Left lung (tissue), 10 donors: ENCODE data around the gene SIL1. TPM values are rescaled to one million over a fixed set of nuclear protein-coding genes. Genes with fewer than 3 reads are reported as not detected.

Source experiments
- ATAC-seq: fragments of 200-7000 bp; cut with Tn5 transposase; one replicate; pipeline ENCODE4 v1.9.1; 2020; ENCODE audit warnings: moderate library complexity
- DNase-seq, 4 donors: peaks; one replicate each; pipeline ENCODE4 v3.0.0-alpha.2; 2013 to 2020
- H3K27ac ChIP-seq, 2 donors: fragments of 200-600 bp; sonication (generic) in 1 of 2; one replicate each; pipeline versions ENCODE4 v1.5.0 to v1.8.0; 2020 to 2021
- H3K27me3 ChIP-seq, 2 donors: fragments of 200-600 bp; sonication (generic) in 1 of 2; one replicate each; pipeline versions ENCODE4 v1.5.0 to v1.8.0; 2020 to 2021
- H3K36me3 ChIP-seq, 2 donors: fragments of 200-600 bp; sonication (generic) in 1 of 2; one replicate each; pipeline versions ENCODE4 v1.5.0 to v1.8.0; 2020 to 2021
- H3K4me1 ChIP-seq, 2 donors: fragments of 200-600 bp; one replicate each; pipeline ENCODE4 v1.8.0; 2021
- H3K4me3 ChIP-seq, 2 donors: fragments of 200-600 bp; sonication (generic) in 1 of 2; one replicate each; pipeline versions ENCODE4 v1.5.0 to v1.8.0; 2020 to 2021; ENCODE audit warnings: mild to moderate bottlenecking in 1 of 2
- H3K9me3 ChIP-seq, 2 donors: fragments of 200-600 bp; sonication (generic) in 1 of 2; one replicate each; pipeline versions ENCODE4 v1.5.0 to v1.8.0; 2020 to 2021
- intact Hi-C, 2 donors: fragments of 100-400 bp; cut with DNase I; formaldehyde crosslinking; loops; one replicate each; pipeline versions ENCODE4 v1.11.2 to v1.14.2; 2022
- polyA plus RNA-seq, 6 donors: library from polyadenylated mRNA; unstranded; fragments of 120-200 nt; gene quantifications; one replicate each; pipeline ENCODE4 v1.2.1, GENCODE V29; 2013; ENCODE audit not compliant: insufficient read length in 6 of 6
- total RNA-seq, 2 donors: library from RNA; stranded (reverse); fragmentation: NEBNext Ultra II Directional; extraction: Animal tissue kit (Norgen Biotek cat#: 25700); gene quantifications; one replicate each; pipeline ENCODE4 v1.2.1, GENCODE V29; 2021
- TF ChIP-seq, protein P1 (sequence below), 2 donors: fragments of 200-600 bp; sonication (generic) in 1 of 2; IDR thresholded peaks; one replicate each; pipeline versions ENCODE4 v1.5.0 to v1.8.0; 2021; ENCODE audit warnings: antibody characterized with exemption in 2 of 2
- donor health status: DM: no; HTN: yes; CAD: no.
- donor health status: DM: no; HTN: no; CAD: no.

The SIL1 gene
- total and polyA plus RNA-seq, 8 donors, result 28.8 to 71.7 (median 37.3) TPM

DNA sequence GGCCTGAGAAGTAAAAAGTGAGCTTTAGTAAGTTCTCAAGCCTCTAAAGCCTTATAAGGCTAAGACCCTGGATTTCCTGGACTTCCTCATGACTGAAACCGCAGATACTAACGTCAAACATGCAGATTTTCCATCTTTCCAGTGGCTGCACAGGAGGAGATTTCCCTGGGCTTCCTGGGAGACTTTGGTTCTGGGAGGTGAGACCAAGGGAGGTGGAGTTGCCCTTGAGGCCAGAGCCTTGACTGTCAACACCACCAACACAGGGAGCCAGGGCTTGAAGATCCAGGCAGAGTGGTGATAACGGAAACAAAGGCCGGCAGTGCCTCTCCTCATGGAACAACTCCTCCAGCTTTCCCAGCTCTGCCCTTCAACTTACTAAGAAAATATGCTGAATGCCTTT is 178.3 kb downstream of the SIL1 start:
- Histone ChIP-seq H3K27me3 (no peaks in the 10 kb centered on the region), H3K36me3 (peaks cover 0 to 64% of the 10 kb centered on the region in 2 donors), H3K4me1 (no peaks in the 10 kb centered on the region), H3K4me3 (no peak overlapping the region), H3K9me3 (no peaks in the 10 kb centered on the region), H3K27ac (no peak overlapping the region)
- DNase-seq (no peak), ATAC-seq (no peak)
- TF ChIP-seq, protein P1, sequence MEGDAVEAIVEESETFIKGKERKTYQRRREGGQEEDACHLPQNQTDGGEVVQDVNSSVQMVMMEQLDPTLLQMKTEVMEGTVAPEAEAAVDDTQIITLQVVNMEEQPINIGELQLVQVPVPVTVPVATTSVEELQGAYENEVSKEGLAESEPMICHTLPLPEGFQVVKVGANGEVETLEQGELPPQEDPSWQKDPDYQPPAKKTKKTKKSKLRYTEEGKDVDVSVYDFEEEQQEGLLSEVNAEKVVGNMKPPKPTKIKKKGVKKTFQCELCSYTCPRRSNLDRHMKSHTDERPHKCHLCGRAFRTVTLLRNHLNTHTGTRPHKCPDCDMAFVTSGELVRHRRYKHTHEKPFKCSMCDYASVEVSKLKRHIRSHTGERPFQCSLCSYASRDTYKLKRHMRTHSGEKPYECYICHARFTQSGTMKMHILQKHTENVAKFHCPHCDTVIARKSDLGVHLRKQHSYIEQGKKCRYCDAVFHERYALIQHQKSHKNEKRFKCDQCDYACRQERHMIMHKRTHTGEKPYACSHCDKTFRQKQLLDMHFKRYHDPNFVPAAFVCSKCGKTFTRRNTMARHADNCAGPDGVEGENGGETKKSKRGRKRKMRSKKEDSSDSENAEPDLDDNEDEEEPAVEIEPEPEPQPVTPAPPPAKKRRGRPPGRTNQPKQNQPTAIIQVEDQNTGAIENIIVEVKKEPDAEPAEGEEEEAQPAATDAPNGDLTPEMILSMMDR (IDR thresholded peaks at IDR 0.05), result no peak
- intact Hi-C loops, result no loop called here

DNA sequence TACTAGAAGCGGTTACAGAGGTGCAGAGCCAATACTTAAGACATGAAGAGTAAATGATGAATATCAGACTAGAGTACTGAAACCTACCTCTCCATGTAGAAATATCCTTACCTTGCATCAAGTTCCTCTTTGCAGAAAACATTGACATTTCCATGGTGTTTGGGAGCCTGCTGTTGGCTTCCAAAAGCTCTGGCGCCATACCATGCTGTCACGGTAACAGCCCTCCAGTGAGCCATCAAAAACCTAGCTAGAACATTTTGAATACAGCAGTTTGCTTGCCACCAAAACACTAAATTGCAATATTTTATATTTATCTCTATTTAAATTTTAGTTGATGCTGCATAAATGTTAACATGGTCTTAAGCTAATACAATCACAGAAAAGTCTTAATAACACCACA is 179.0 kb downstream of the SIL1 start:
- ATAC-seq (no peak), DNase-seq (no peak)
- intact Hi-C loops, result no loop called here
- no peaks in the 10 kb centered on the region for H3K27me3 ChIP-seq
- TF ChIP-seq, protein P1 (IDR thresholded peaks at IDR 0.05), result no peak
- no peak overlapping the region for H3K27ac ChIP-seq
- no peak overlapping the region for H3K4me3 ChIP-seq
- H3K9me3 ChIP-seq, result no peaks in the 10 kb centered on the region
- peaks cover 0 to 58% of the 10 kb centered on the region in 2 donors for H3K36me3 ChIP-seq
- H3K4me1 ChIP-seq, result no peaks in the 10 kb centered on the region

DNA sequence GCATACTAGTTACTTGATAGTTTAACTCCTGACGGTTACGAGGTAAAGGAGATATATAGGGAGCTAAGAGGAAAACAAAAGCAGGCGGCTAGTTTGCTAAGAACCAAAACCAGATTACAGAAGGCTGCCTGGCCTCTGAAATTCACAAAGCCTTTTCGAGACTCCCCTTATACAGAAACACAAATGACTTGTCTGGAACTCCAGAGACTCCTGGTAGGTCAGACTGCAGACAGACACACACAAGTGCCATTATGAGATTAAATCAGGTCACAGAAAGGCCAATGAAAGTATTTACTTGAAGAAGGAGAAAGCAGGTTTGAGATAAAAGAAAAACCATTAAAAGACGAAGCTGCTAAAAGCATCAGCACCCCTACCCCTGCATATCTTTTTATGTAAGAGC is 180.5 kb downstream of the SIL1 start:
- H3K4me3 ChIP-seq, result no peak overlapping the region
- DNase-seq, result no peak
- H3K4me1 ChIP-seq, result peaks cover 0 to 4% of the 10 kb centered on the region in 2 donors
- intact Hi-C loops, result no loop called here
- no peaks in the 10 kb centered on the region for H3K27me3 ChIP-seq
- TF ChIP-seq, protein P1 (IDR thresholded peaks at IDR 0.05), result no peak
- peaks cover 0 to 47% of the 10 kb centered on the region in 2 donors for H3K36me3 ChIP-seq
- H3K9me3 ChIP-seq, result no peaks in the 10 kb centered on the region
- no peak overlapping the region for H3K27ac ChIP-seq
- ATAC-seq, result no peak

- Histone ChIP-seq H3K9me3 (no peaks in the 10 kb centered on the region), H3K36me3 (peaks cover 0 to 47% of the 10 kb centered on the region in 2 donors), H3K4me1 (peaks cover 0 to 4% of the 10 kb centered on the region in 2 donors), H3K27ac (no peak overlapping the region), H3K4me3 (no peak overlapping the region), H3K27me3 (no peaks in the 10 kb centered on the region)
- ATAC-seq, result no peak
- intact Hi-C loops, result no loop called here
- DNase-seq, result no peak
- TF ChIP-seq, protein P1 (IDR thresholded peaks at IDR 0.05), result no peak
These were observed 182.0 kb downstream of the SIL1 start for GRCh38 chr5:139016186-139016585.

DNA sequence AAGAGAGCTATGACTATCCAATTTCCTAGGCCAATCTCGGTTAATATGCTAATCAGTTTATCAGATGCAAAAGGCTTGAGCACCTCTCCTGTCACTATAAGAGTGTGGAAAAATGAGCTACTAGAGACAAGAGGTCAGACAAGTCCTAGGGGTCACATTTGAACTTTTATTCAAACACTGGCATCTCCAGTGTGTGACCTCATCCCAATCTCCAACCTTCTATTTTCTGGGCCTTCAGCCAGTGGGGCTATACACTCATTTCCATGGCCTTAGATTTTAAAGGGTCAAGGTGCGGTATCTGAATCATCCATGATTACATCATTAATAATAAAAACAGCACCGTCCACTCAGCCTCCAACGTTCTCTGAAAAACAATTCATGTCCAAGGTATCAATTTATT is 183.4 kb downstream of the SIL1 start:
- TF ChIP-seq, protein P1 (IDR thresholded peaks at IDR 0.05), result no peak
- intact Hi-C loops, result no loop called here
- Histone ChIP-seq H3K9me3 (no peaks in the 10 kb centered on the region), H3K27me3 (no peaks in the 10 kb centered on the region), H3K36me3 (peaks cover 0 to 33% of the 10 kb centered on the region in 2 donors), H3K4me3 (no peak overlapping the region), H3K27ac (no peak overlapping the region), H3K4me1 (peaks cover 0 to 4% of the 10 kb centered on the region in 2 donors)
- ATAC-seq (peak; percentile 90), DNase-seq (no peak)
